ENCODE results near the gene SETBP1.

GRCh38 chr18:45100321-45101105 lies 419.8 kb downstream of the SETBP1 start:
- TF ChIP-seq, protein P1, sequence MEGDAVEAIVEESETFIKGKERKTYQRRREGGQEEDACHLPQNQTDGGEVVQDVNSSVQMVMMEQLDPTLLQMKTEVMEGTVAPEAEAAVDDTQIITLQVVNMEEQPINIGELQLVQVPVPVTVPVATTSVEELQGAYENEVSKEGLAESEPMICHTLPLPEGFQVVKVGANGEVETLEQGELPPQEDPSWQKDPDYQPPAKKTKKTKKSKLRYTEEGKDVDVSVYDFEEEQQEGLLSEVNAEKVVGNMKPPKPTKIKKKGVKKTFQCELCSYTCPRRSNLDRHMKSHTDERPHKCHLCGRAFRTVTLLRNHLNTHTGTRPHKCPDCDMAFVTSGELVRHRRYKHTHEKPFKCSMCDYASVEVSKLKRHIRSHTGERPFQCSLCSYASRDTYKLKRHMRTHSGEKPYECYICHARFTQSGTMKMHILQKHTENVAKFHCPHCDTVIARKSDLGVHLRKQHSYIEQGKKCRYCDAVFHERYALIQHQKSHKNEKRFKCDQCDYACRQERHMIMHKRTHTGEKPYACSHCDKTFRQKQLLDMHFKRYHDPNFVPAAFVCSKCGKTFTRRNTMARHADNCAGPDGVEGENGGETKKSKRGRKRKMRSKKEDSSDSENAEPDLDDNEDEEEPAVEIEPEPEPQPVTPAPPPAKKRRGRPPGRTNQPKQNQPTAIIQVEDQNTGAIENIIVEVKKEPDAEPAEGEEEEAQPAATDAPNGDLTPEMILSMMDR (IDR thresholded peaks at IDR 0.05): no peak
- no peak for TF ChIP-seq EZH2phosphoT487 (IDR thresholded peaks at IDR 0.05)
- TF ChIP-seq EZH2 (IDR thresholded peaks at IDR 0.05): no peak

Measured in neural progenitor cell (in vitro differentiated cells).